ENCODE measurements around the gene RHBDL2. TPM values are rescaled to one million over a fixed set of nuclear protein-coding genes. Genes with fewer than 3 reads are reported as not detected.

Gene RHBDL2
- total RNA-seq, 1 experiment from 2014 or later: 7.1 TPM

GRCh38 chr1:38872401-38873026 lies 69.1 kb downstream of the RHBDL2 start:
- Histone ChIP-seq H3K4me1 (ENCODE audit: control insufficient read depth, insufficient read depth, low read length) (peaks cover 18% of the 10 kb centered on the region), H3K9me3 (ENCODE audit: control insufficient read depth, insufficient read depth, low read depth, low read length) (no peaks in the 10 kb centered on the region), H3K4me3 (ENCODE audit: low read depth in 2 of 2, low read length in 2 of 2) (peak overlapping the region; percentile 86 to 96), H3K27ac (ENCODE audit: low read length) (peak overlapping the region; percentile 83), H3K36me3 (ENCODE audit: control insufficient read depth, insufficient read depth, low read length) (peaks cover 3% of the 10 kb centered on the region), H3K27me3 (ENCODE audit: control insufficient read depth, insufficient read depth, low read length) (no peaks in the 10 kb centered on the region)
- DNase-seq (ENCODE audit: low read depth, low spot score): no peak
- CTCF ChIA-PET: interaction anchor here (0.7 kb wide), 1 partner anchor 138 kb away, joined by 3 read pairs; no protein-coding TSS in a partner anchor
- no TSS peak for BruUV-seq (replicated peaks)
- intact Hi-C loops (cut with micrococcal nuclease; ENCODE audit: unreplicated experiment): loop anchor here (10.0 kb wide), 1 partner anchor 92 kb away; no protein-coding TSS in a partner anchor
- TF ChIP-seq REST (IDR thresholded peaks at IDR 0.05; ENCODE audit: insufficient read depth in 1 of 2, low read depth in 2 of 2, low read length in 1 of 2) (no peak), SIN3A (IDR thresholded peaks at IDR 0.05; ENCODE audit: borderline replicate concordance, insufficient read depth, low read depth, low read length) (0 out of 2 replicates have a peak, but pooled peaks have one; percentile 40)
- peak; percentile 32 for ATAC-seq
- in situ Hi-C loops (cut with HindIII; ENCODE audit: low pct_unique_long_range_greater_than_20kb, low sequenced_read_pairs): no loop called here
- POLR2A ChIA-PET: interaction anchor here (0.5 to 0.6 kb wide), 4 partner anchors 9 to 202 kb away, joined by 4 to 6 read pairs (median 6); no protein-coding TSS in a partner anchor

- ATAC-seq: no peak
- intact Hi-C loops (cut with micrococcal nuclease; ENCODE audit: unreplicated experiment): loop anchor here (10.0 kb wide), 1 partner anchor 94 kb away; no protein-coding TSS in a partner anchor
- Histone ChIP-seq H3K27me3 (ENCODE audit: control insufficient read depth, insufficient read depth, low read length) (no peaks in the 10 kb centered on the region), H3K36me3 (ENCODE audit: control insufficient read depth, insufficient read depth, low read length) (peaks cover 3% of the 10 kb centered on the region), H3K4me3 (ENCODE audit: low read depth in 2 of 2, low read length in 2 of 2) (no peak overlapping the region), H3K27ac (ENCODE audit: low read length) (no peak overlapping the region), H3K4me1 (ENCODE audit: control insufficient read depth, insufficient read depth, low read length) (peaks cover 18% of the 10 kb centered on the region), H3K9me3 (ENCODE audit: control insufficient read depth, insufficient read depth, low read depth, low read length) (no peaks in the 10 kb centered on the region)
- no peak for DNase-seq (ENCODE audit: low read depth, low spot score)
- TF ChIP-seq CTCF (IDR thresholded peaks at IDR 0.05): no peak
- TF ChIP-seq SIN3A (IDR thresholded peaks at IDR 0.05; ENCODE audit: borderline replicate concordance, insufficient read depth, low read depth, low read length): no peak
- no peak for TF ChIP-seq POLR2AphosphoS5 (IDR thresholded peaks at IDR 0.05; ENCODE audit: low read depth, low read length)
- no peak for TF ChIP-seq TCF7L2 (IDR thresholded peaks at IDR 0.05; ENCODE audit: low read depth, low read length)
- in situ Hi-C loops (cut with HindIII; ENCODE audit: low pct_unique_long_range_greater_than_20kb, low sequenced_read_pairs): no loop called here
- ChIA-PET CTCF (no interaction called here), POLR2A (interaction anchor here (0.6 kb wide), 1 partner anchor 23 kb away, joined by 5 read pairs; no protein-coding TSS in a partner anchor)
- no TSS peak for BruUV-seq (replicated peaks)
These were observed 70.6 kb downstream of the RHBDL2 start for GRCh38 chr1:38870996-38871395.

- intact Hi-C loops (cut with micrococcal nuclease; ENCODE audit: unreplicated experiment) (no loop called here), in situ Hi-C loops (cut with HindIII; ENCODE audit: low pct_unique_long_range_greater_than_20kb, low sequenced_read_pairs) (no loop called here)
- TF ChIP-seq CTCF (IDR thresholded peaks at IDR 0.05) (no peak), REST (IDR thresholded peaks at IDR 0.05; ENCODE audit: insufficient read depth in 1 of 2, low read depth in 2 of 2, low read length in 1 of 2) (no peak), SIN3A (IDR thresholded peaks at IDR 0.05; ENCODE audit: borderline replicate concordance, insufficient read depth, low read depth, low read length) (no peak), TCF7L2 (IDR thresholded peaks at IDR 0.05; ENCODE audit: low read depth, low read length) (no peak), POLR2AphosphoS5 (IDR thresholded peaks at IDR 0.05; ENCODE audit: low read depth, low read length) (no peak)
- peaks cover 6% of the 10 kb centered on the region for H3K36me3 ChIP-seq (ENCODE audit: control insufficient read depth, insufficient read depth, low read length)
- CTCF ChIA-PET: no interaction called here
- no TSS peak for BruUV-seq (replicated peaks)
- no peaks in the 10 kb centered on the region for H3K27me3 ChIP-seq (ENCODE audit: control insufficient read depth, insufficient read depth, low read length)
- no peaks in the 10 kb centered on the region for H3K9me3 ChIP-seq (ENCODE audit: control insufficient read depth, insufficient read depth, low read depth, low read length)
- DNase-seq (ENCODE audit: low read depth, low spot score) (no peak), ATAC-seq (no peak)
- POLR2A ChIA-PET: no interaction called here
- peaks cover 6% of the 10 kb centered on the region for H3K4me1 ChIP-seq (ENCODE audit: control insufficient read depth, insufficient read depth, low read length)
- no peak overlapping the region for H3K27ac ChIP-seq (ENCODE audit: low read length)
- no peak overlapping the region for H3K4me3 ChIP-seq (ENCODE audit: low read depth in 2 of 2, low read length in 2 of 2)
These were observed 74.4 kb downstream of the RHBDL2 start for GRCh38 chr1:38867208-38867607.
